H9 (cell line): ENCODE measurements around the gene BBS4. TPM values are rescaled to one million over a fixed set of nuclear protein-coding genes. Genes with fewer than 3 reads are reported as not detected.
"Not testable (repeated sequence)": the region's sequence is repeated elsewhere in the genome, so short reads cannot be mapped to it uniquely, and the experiment has no call there.

ENCODE experiments used
- DNase-seq: peaks from one replicate; pipeline ENCODE4 v3.0.0-alpha.2; 2017
- H2AFZ ChIP-seq: one replicate; pipeline ENCODE4 v1.6.1; 2013; ENCODE audit warnings: mild to moderate bottlenecking, low read length, control low read depth, moderate library complexity
- H2AK5ac ChIP-seq: 2 replicates; pipeline ENCODE4 v1.6.1; 2013; ENCODE audit warnings: low read length, control low read depth, mixed read lengths; ENCODE audit not compliant: insufficient read length
- H2BK120ac ChIP-seq: one replicate; pipeline ENCODE4 v1.6.1; 2013; ENCODE audit warnings: low read depth, mild to moderate bottlenecking, low read length, control low read depth, inconsistent platforms; ENCODE audit not compliant: poor library complexity, severe bottlenecking
- H2BK12ac ChIP-seq: 2 replicates; pipeline ENCODE4 v1.6.1; 2013; ENCODE audit warnings: low read length, control low read depth, mixed read lengths, low read depth; ENCODE audit not compliant: insufficient read length
- H2BK15ac ChIP-seq: 2 replicates; pipeline ENCODE4 v1.6.1; 2013; ENCODE audit warnings: low read depth, low read length, control low read depth
- H2BK20ac ChIP-seq: one replicate; pipeline ENCODE4 v1.6.1; 2013; ENCODE audit warnings: low read depth, mild to moderate bottlenecking, low read length, control low read depth, inconsistent platforms; ENCODE audit not compliant: poor library complexity, severe bottlenecking
- H2BK5ac ChIP-seq: 2 replicates; pipeline ENCODE4 v1.6.1; 2013; ENCODE audit warnings: low read length, control low read depth, mixed read lengths; ENCODE audit not compliant: insufficient read length
- H3K14ac ChIP-seq: 2 replicates; pipeline ENCODE4 v1.6.1; 2013; ENCODE audit warnings: low read length, control low read depth; ENCODE audit not compliant: insufficient read depth
- H3K18ac ChIP-seq: 2 replicates; pipeline ENCODE4 v1.6.1; 2013; ENCODE audit warnings: low read depth, mild to moderate bottlenecking, mixed read lengths, low read length, control low read depth; ENCODE audit not compliant: insufficient read length
- H3K23ac ChIP-seq: 2 replicates; pipeline ENCODE4 v1.6.1; 2013; ENCODE audit warnings: low read length, control low read depth, mixed read lengths, low read depth; ENCODE audit not compliant: insufficient read length
- H3K23me2 ChIP-seq: 2 replicates; pipeline ENCODE4 v1.6.1; 2013; ENCODE audit warnings: low read depth, mild to moderate bottlenecking, mixed read lengths, low read length, control low read depth; ENCODE audit not compliant: insufficient read length, poor library complexity, severe bottlenecking
- H3K27ac ChIP-seq: 2 replicates; pipeline ENCODE4 v1.5.1; 2013; ENCODE audit warnings: low read length, control low read depth, mixed read lengths, low read depth; ENCODE audit not compliant: insufficient read length
- H3K27me3 ChIP-seq: 2 replicates; pipeline ENCODE4 v1.6.1; 2013; ENCODE audit warnings: low read length, control low read depth, inconsistent platforms; ENCODE audit not compliant: insufficient read depth
- H3K4ac ChIP-seq: 2 replicates; pipeline ENCODE4 v1.6.1; 2013; ENCODE audit warnings: low read depth, mild to moderate bottlenecking, control low read depth, inconsistent platforms, low read length, moderate library complexity
- H3K4me1 ChIP-seq: 2 replicates; pipeline ENCODE4 v1.6.1; 2013; ENCODE audit warnings: low read length, control low read depth, inconsistent platforms; ENCODE audit not compliant: insufficient read depth
- H3K4me2 ChIP-seq: 2 replicates; pipeline ENCODE4 v1.6.1; 2013; ENCODE audit warnings: low read length, control low read depth, mixed read lengths; ENCODE audit not compliant: insufficient read length, insufficient read depth
- H3K56ac ChIP-seq: 2 replicates; pipeline ENCODE4 v1.6.1; 2013; ENCODE audit warnings: low read depth, mild to moderate bottlenecking, mixed read lengths, low read length, control low read depth; ENCODE audit not compliant: insufficient read length
- H3K79me1 ChIP-seq: 2 replicates; pipeline ENCODE4 v1.6.1; 2013; ENCODE audit warnings: low read depth, mild to moderate bottlenecking, moderate library complexity, low read length, control low read depth, inconsistent platforms; ENCODE audit not compliant: insufficient read depth, poor library complexity, severe bottlenecking
- H3K79me2 ChIP-seq: 2 replicates; pipeline ENCODE4 v1.6.1; 2013; ENCODE audit warnings: low read length, control low read depth, inconsistent platforms; ENCODE audit not compliant: insufficient read depth
- H3K9ac ChIP-seq: 2 replicates; pipeline ENCODE4 v1.6.1; 2013; ENCODE audit warnings: low read length, control low read depth, mixed read lengths; ENCODE audit not compliant: insufficient read length; ENCODE audit errors: extremely low read depth
- H3K9me3 ChIP-seq: one replicate; pipeline ENCODE4 v1.6.1; 2013; ENCODE audit warnings: low read depth, low read length, inconsistent platforms; ENCODE audit not compliant: control insufficient read depth
- H3T11ph ChIP-seq: one replicate; pipeline ENCODE4 v1.6.1; 2013; ENCODE audit warnings: mild to moderate bottlenecking, low read length, control low read depth, inconsistent platforms
- H4K20me1 ChIP-seq: one replicate; pipeline ENCODE4 v1.6.1; 2013; ENCODE audit not compliant: control insufficient read depth, insufficient read length, insufficient read depth
- H4K5ac ChIP-seq: 2 replicates; pipeline ENCODE4 v1.6.1; 2013; ENCODE audit warnings: low read depth, mild to moderate bottlenecking, mixed read lengths, low read length, control low read depth; ENCODE audit not compliant: insufficient read length
- H4K8ac ChIP-seq: replicated peaks from 2 replicates; pipeline ENCODE4 v1.6.1; 2013; ENCODE audit warnings: low read length, control low read depth, mixed read lengths, low read depth; ENCODE audit not compliant: insufficient read length
- H4K91ac ChIP-seq: 2 replicates; pipeline ENCODE4 v1.6.1; 2013; ENCODE audit warnings: low read depth, mild to moderate bottlenecking, moderate library complexity, mixed read lengths, low read length, control low read depth; ENCODE audit not compliant: insufficient read length
- H3K27ac Mint-ChIP-seq, 3 experiments: 2 replicates in 2 of 3; 3 replicates in 1 of 3; pipeline ENCODE4 v1.8.0; 2020 to 2021; ENCODE audit warnings: mixed read lengths in 3 of 3, mild to moderate bottlenecking in 1 of 3, moderate library complexity in 1 of 3
- H3K27me3 Mint-ChIP-seq: 2 replicates; pipeline ENCODE4 v1.8.0; 2021; ENCODE audit warnings: low read depth, mild to moderate bottlenecking, moderate library complexity, mixed read lengths
- H3K36me3 Mint-ChIP-seq, 3 experiments: 2 replicates in 2 of 3; 3 replicates in 1 of 3; pipeline ENCODE4 v1.8.0; 2020 to 2021; ENCODE audit warnings: low read depth in 3 of 3, mixed read lengths in 3 of 3; ENCODE audit not compliant: insufficient read depth in 1 of 3
- H3K4me1 Mint-ChIP-seq, 2 experiments: 2 replicates each; pipeline ENCODE4 v1.8.0; 2020; ENCODE audit warnings: mixed read lengths in 2 of 2
- H3K4me3 Mint-ChIP-seq, 2 experiments: 2 replicates in 1 of 2; 3 replicates in 1 of 2; pipeline ENCODE4 v1.8.0; 2020 to 2021; ENCODE audit warnings: mild to moderate bottlenecking in 2 of 2, mixed read lengths in 2 of 2, moderate library complexity in 1 of 2
- H3K9me3 Mint-ChIP-seq, 2 experiments: 2 replicates in 1 of 2; 3 replicates in 1 of 2; pipeline ENCODE4 v1.8.0; 2020; ENCODE audit warnings: mild to moderate bottlenecking in 2 of 2, mixed read lengths in 2 of 2, moderate library complexity in 1 of 2
- WGBS: extraction: QIAGEN DNeasy Blood & Tissue Kit; methylation state at CpG from one replicate; pipeline ENCODE4 v1.1.7; 2013; ENCODE audit warnings: missing lambda C conversion rate, low lambda C conversion rate, mixed read lengths; ENCODE audit not compliant: insufficient read length; ENCODE audit errors: extremely low coverage; 5-methylcytosine and 5-hydroxymethylcytosine counted together
- total RNA-seq: library from RNA; stranded (reverse); gene quantifications from 2 replicates; pipeline ENCODE4 v1.2.1, GENCODE V29; 2021
- TF ChIP-seq, protein P1 (sequence below): fragments of 200-600 bp; sonication (generic); conservative IDR thresholded peaks from 3 replicates; pipeline ENCODE4 v1.8.0; 2021; ENCODE audit warnings: antibody characterized with exemption, mild to moderate bottlenecking

Gene BBS4
- total RNA-seq, 1 experiment from 2014 or later, result 27.3 TPM

DNA sequence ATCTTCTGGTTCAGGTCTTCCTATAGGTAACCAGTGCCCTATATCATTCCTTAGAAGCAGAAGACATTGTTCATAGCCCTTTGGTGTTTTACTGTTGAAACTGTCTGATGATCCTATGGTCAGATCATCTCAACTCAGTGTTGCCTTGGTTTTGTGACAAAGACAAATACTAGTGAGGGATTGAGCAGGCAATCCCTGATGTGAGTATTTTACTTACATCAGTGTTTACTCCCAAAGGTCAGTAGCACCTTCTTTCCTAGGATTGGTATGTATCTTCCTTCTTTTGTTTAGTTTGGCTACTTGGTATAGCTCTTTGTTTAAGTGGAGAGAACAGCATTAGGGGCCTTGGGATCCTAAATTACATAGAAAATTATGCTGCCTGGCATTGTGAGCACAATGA lies 41.1 kb downstream of the BBS4 start:
- H3K4me1 Mint-ChIP-seq, result peaks cover 7% of the 10 kb centered on the region in 2 experiments
- H2BK15ac ChIP-seq, result no peak overlapping the region
- no peak overlapping the region for H4K5ac ChIP-seq
- TF ChIP-seq, protein P1, sequence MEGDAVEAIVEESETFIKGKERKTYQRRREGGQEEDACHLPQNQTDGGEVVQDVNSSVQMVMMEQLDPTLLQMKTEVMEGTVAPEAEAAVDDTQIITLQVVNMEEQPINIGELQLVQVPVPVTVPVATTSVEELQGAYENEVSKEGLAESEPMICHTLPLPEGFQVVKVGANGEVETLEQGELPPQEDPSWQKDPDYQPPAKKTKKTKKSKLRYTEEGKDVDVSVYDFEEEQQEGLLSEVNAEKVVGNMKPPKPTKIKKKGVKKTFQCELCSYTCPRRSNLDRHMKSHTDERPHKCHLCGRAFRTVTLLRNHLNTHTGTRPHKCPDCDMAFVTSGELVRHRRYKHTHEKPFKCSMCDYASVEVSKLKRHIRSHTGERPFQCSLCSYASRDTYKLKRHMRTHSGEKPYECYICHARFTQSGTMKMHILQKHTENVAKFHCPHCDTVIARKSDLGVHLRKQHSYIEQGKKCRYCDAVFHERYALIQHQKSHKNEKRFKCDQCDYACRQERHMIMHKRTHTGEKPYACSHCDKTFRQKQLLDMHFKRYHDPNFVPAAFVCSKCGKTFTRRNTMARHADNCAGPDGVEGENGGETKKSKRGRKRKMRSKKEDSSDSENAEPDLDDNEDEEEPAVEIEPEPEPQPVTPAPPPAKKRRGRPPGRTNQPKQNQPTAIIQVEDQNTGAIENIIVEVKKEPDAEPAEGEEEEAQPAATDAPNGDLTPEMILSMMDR, result no peak
- no peak overlapping the region for H3K4ac ChIP-seq
- H3K18ac ChIP-seq, result no peak overlapping the region
- no peak overlapping the region for H3K4me2 ChIP-seq
- no peak overlapping the region for H3T11ph ChIP-seq
- no peak overlapping the region for H4K8ac ChIP-seq
- no peak overlapping the region for H2BK12ac ChIP-seq
- H3K14ac ChIP-seq, result no peak overlapping the region
- no peak overlapping the region for H2BK5ac ChIP-seq
- peaks cover 3 to 21% (median 19%) of the 10 kb centered on the region in 3 experiments; a peak in 5 of 7 replicates for H3K36me3 Mint-ChIP-seq
- H2AK5ac ChIP-seq, result no peak overlapping the region
- peak overlapping the region in 2 of 3 experiments; percentile 0 to 3; a peak in 1 of 7 replicates for H3K27ac Mint-ChIP-seq
- H3K4me1 ChIP-seq, result peaks cover 1% of the 10 kb centered on the region; the same call in 1 of the 2 replicates
- H3K23ac ChIP-seq, result no peak overlapping the region
- no peaks in the 10 kb centered on the region for H4K20me1 ChIP-seq
- no peaks in the 10 kb centered on the region for H3K9me3 ChIP-seq
- H3K56ac ChIP-seq, result no peak overlapping the region
- H3K27me3 Mint-ChIP-seq, result no peaks in the 10 kb centered on the region
- no peak overlapping the region for H2BK120ac ChIP-seq
- no peak overlapping the region for H2BK20ac ChIP-seq
- H3K27me3 ChIP-seq, result no peaks in the 10 kb centered on the region
- H3K27ac ChIP-seq, result no peak overlapping the region
- H3K79me1 ChIP-seq, result no peaks in the 10 kb centered on the region
- H2AFZ ChIP-seq, result no peak overlapping the region
- no peak overlapping the region for H4K91ac ChIP-seq
- no peak for DNase-seq
- no peaks in the 10 kb centered on the region for H3K79me2 ChIP-seq
- no peak overlapping the region for H3K4me3 Mint-ChIP-seq
- no peaks in the 10 kb centered on the region for H3K9me3 Mint-ChIP-seq
- H3K9ac ChIP-seq, result no peak overlapping the region
- H3K23me2 ChIP-seq, result no peaks in the 10 kb centered on the region

DNA sequence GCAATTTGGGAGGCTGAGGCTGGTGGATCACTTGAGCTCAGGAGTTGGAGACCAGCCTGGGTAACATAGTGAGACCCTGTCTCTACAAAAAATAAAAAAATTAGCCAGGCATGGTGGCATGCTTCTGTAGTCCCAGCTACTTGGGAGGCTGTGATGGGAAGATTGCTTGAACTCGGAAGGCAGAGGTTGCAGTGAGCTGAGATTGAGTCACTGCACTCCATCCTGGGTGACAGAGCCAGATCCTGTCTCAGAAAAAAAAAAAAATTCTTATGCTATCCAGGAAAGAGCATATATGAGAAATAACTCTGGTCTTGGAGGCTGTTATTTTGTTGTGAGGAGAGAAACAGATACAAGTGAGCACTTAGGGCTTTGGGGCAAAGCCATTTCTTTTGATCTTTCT lies 42.2 kb downstream of the BBS4 start:
- H3K9ac ChIP-seq, H3K79me2 ChIP-seq, H3K9me3 ChIP-seq, H4K20me1 ChIP-seq, H3K14ac ChIP-seq, H3T11ph ChIP-seq, H2BK12ac ChIP-seq, H3K4me1 Mint-ChIP-seq, H3K4me2 ChIP-seq, H4K8ac ChIP-seq, H3K4ac ChIP-seq, H3K27ac ChIP-seq, H3K9me3 Mint-ChIP-seq, H4K91ac ChIP-seq, H3K27me3 Mint-ChIP-seq, H2BK15ac ChIP-seq, H3K56ac ChIP-seq, H3K23me2 ChIP-seq, H3K4me3 Mint-ChIP-seq, H3K23ac ChIP-seq, H2BK20ac ChIP-seq, H3K18ac ChIP-seq, H2BK5ac ChIP-seq, H2AFZ ChIP-seq, H3K79me1 ChIP-seq, H2BK120ac ChIP-seq, DNase-seq, H3K4me1 ChIP-seq, H3K27me3 ChIP-seq, H2AK5ac ChIP-seq, H4K5ac ChIP-seq: not testable (repeated sequence)
- WGBS, result no CpG with 5 or more reads among the region's 1 CpG
- Mint-ChIP-seq H3K36me3 (peaks cover 7 to 29% (median 24%) of the 10 kb centered on the region in 3 experiments; a peak in 5 of 7 replicates), H3K27ac (peak overlapping the region; percentile 3 to 52 (median 33); a peak in 3 of 7 replicates)
